ENCODE results near the gene POLR1F. TPM values are rescaled to one million over a fixed set of nuclear protein-coding genes. Genes with fewer than 3 reads are reported as not detected.

POLR1F gene
- total and polyA plus RNA-seq, 2 of the 4 experiments (the other 2 are of a cell fraction): 6.8 to 16.1 TPM

- in situ Hi-C loops (cut with MboI; ENCODE audit: low sequenced_read_pairs): loop anchor here (10.0 to 25.0 kb wide), 3 partner anchors 1069 to 1952 kb away; no protein-coding TSS in a partner anchor
- Histone ChIP-seq H3K4me3 (ENCODE audit: insufficient read depth, low read depth, low read length) (no peak overlapping the region), H2AK5ac (ENCODE audit: low read depth, low read length) (no peak overlapping the region), H4K8ac (ENCODE audit: low read depth in 2 of 2, low read length in 2 of 2) (no peak overlapping the region), H3K9me3 (ENCODE audit: control insufficient read depth, insufficient read depth, low read length) (no peaks in the 10 kb centered on the region), H2AFZ (replicated peaks; ENCODE audit: low read length, poor library complexity) (no peak overlapping the region), H3K56ac (ENCODE audit: extremely low read depth, insufficient read depth, low read length) (no peak overlapping the region), H3K9ac (ENCODE audit: low read depth, low read length) (no peak overlapping the region), H2BK5ac (ENCODE audit: low read depth, low read length, poor library complexity, severe bottlenecking) (no peak overlapping the region), H2BK15ac (ENCODE audit: low read depth, low read length) (no peak overlapping the region), H2BK120ac (ENCODE audit: low read depth, low read length) (no peak overlapping the region), H3K4me2 (ENCODE audit: low read depth, low read length) (no peak overlapping the region), H2AK9ac (replicated peaks; ENCODE audit: low read depth, low read length, poor library complexity) (no peak overlapping the region), H3K36me3 (ENCODE audit: control insufficient read depth, insufficient read depth, low read length) (no peaks in the 10 kb centered on the region), H4K91ac (ENCODE audit: insufficient read depth, low read depth, low read length) (no peak overlapping the region), H3K4me1 (ENCODE audit: control insufficient read depth, insufficient read depth, low read length) (no peaks in the 10 kb centered on the region), H2BK20ac (ENCODE audit: low read depth, low read length) (no peak overlapping the region), H4K5ac (ENCODE audit: low read depth, low read length) (no peak overlapping the region), H3K27me3 (ENCODE audit: control insufficient read depth, insufficient read depth, low read length) (no peaks in the 10 kb centered on the region), H3K4ac (ENCODE audit: low read depth, low read length) (no peak overlapping the region), H4K20me1 (ENCODE audit: insufficient read depth, low read length) (no peaks in the 10 kb centered on the region), H3K9me1 (ENCODE audit: insufficient read depth, low read length) (no peaks in the 10 kb centered on the region), H3K14ac (replicated peaks; ENCODE audit: low read depth, low read length) (no peak overlapping the region), H3K18ac (ENCODE audit: low read depth, low read length) (no peak overlapping the region), H3K79me1 (ENCODE audit: low read depth in 1 of 2, low read length in 2 of 2) (no peaks in the 10 kb centered on the region), H3K27ac (ENCODE audit: insufficient read depth, low read length) (no peak overlapping the region), H3K23ac (ENCODE audit: low read depth, low read length) (no peak overlapping the region)
- intact Hi-C loops (cut with micrococcal nuclease): loop anchor here (10.0 kb wide), 2 partner anchors 169 to 219 kb away; no protein-coding TSS in a partner anchor
- no CpG with 5 or more reads among the region's 4 CpGs for WGBS, 2 experiments (ENCODE audit: extremely low coverage in 2 of 2, insufficient read length in 1 of 2)
- CTCF ChIA-PET: no interaction called here
- POLR2A ChIA-PET (ENCODE audit: unreplicated experiment): no interaction called here
- dilution Hi-C loops (cut with HindIII; ENCODE audit: low sequenced_read_pairs, unreplicated experiment): no loop called here
- no TSS peak for BruUV-seq (replicated peaks)
- TF ChIP-seq FOS (IDR thresholded peaks at IDR 0.05; ENCODE audit: low read depth, low read length) (no peak), SMC3 (IDR thresholded peaks at IDR 0.05; ENCODE audit: low read depth, low read length) (no peak), CHD1 (IDR thresholded peaks at IDR 0.05; ENCODE audit: low read depth, low read length) (no peak), ELK1 (IDR thresholded peaks at IDR 0.05; ENCODE audit: borderline replicate concordance, low read depth, low read length) (no peak), MAFK (IDR thresholded peaks at IDR 0.05; ENCODE audit: low read depth, low read length) (no peak), MXI1 (IDR thresholded peaks at IDR 0.05; ENCODE audit: borderline replicate concordance, low read depth, low read length) (no peak), CTCF (conservative IDR thresholded peaks at IDR 0.05; ENCODE audit: low read depth, low read length) (no peak), POLR2A (IDR thresholded peaks at IDR 0.05; ENCODE audit: low read depth, low read length) (no peak), USF2 (IDR thresholded peaks at IDR 0.05; ENCODE audit: low read depth, low read length) (no peak), RCOR1 (IDR thresholded peaks at IDR 0.05; ENCODE audit: insufficient replicate concordance, low read length) (no peak), MAZ (IDR thresholded peaks at IDR 0.05; ENCODE audit: borderline replicate concordance, low read depth, low read length) (no peak), RAD21 (IDR thresholded peaks at IDR 0.05; ENCODE audit: low read length) (no peak), NFE2L2 (IDR thresholded peaks at IDR 0.05; ENCODE audit: low read depth, low read length) (no peak), RFX5 (IDR thresholded peaks at IDR 0.05; ENCODE audit: low read depth, low read length) (no peak), BHLHE40 (IDR thresholded peaks at IDR 0.05; ENCODE audit: low read depth, low read length) (no peak)
- DNase-seq (no peak), ATAC-seq (ENCODE audit: low read depth) (no peak)
Observed at GRCh38 chr7:19663816-19664462, 44.9 kb downstream of the POLR1F start.

All from IMR-90 (cell line).